K562 (cell line): ENCODE measurements around the gene ACAP2. TPM values are rescaled to one million over a fixed set of nuclear protein-coding genes. Genes with fewer than 3 reads are reported as not detected.

Experiments used
- BRCA1 ChIP-seq, 2 experiments: fragments of 450-650 bp in 1 of 2; sonication (generic) in 1 of 2; formaldehyde crosslinking in 1 of 2; IDR thresholded peaks; 2 replicates each; pipeline versions ENCODE4 v1.5.0 to v1.6.1; 2017 to 2020; ENCODE audit warnings: mild to moderate bottlenecking in 1 of 2, missing genetic modification reagents in 1 of 2
- CGGBP1 ChIP-seq: fragments of 250-450 bp; sonication (Bioruptor Pico); IDR thresholded peaks from 2 replicates; pipeline ENCODE4 v1.9.0; 2021; ENCODE audit warnings: mild to moderate bottlenecking
- CREB1 ChIP-seq, 2 experiments: sonication (generic) in 1 of 2; formaldehyde crosslinking in 1 of 2; IDR thresholded peaks; 2 replicates each; pipeline versions ENCODE4 v1.6.1 to v1.8.0; 2012 to 2022; ENCODE audit warnings: inconsistent platforms in 1 of 2, mild to moderate bottlenecking in 1 of 2, missing genetic modification reagents in 1 of 2, moderate library complexity in 1 of 2
- E2F4 ChIP-seq: sonication (generic); formaldehyde crosslinking; IDR thresholded peaks from 2 replicates; pipeline ENCODE4 v1.8.0; 2022; ENCODE audit warnings: mild to moderate bottlenecking, low read depth, missing genetic modification reagents
- ERF ChIP-seq: fragments of 450-650 bp; formaldehyde crosslinking; IDR thresholded peaks from 2 replicates; pipeline ENCODE4 v1.4.0; 2020; ENCODE audit warnings: mild to moderate bottlenecking, mixed read lengths
- FOXA1 ChIP-seq: fragments of 450-650 bp; IDR thresholded peaks from 2 replicates; pipeline ENCODE4 v1.6.1; 2016; ENCODE audit warnings: mild to moderate bottlenecking, borderline replicate concordance
- FOXM1 ChIP-seq, 2 experiments: fragments of 450-650 bp in 1 of 2; sonication (generic) in 1 of 2; formaldehyde crosslinking in 1 of 2; IDR thresholded peaks; 2 replicates each; pipeline versions ENCODE4 v1.6.1 to v1.9.0; 2017 to 2022; ENCODE audit warnings: low read depth in 2 of 2, mild to moderate bottlenecking in 2 of 2, missing genetic modification reagents in 1 of 2, moderate library complexity in 1 of 2
- HDAC3 ChIP-seq: fragments of 450-650 bp; IDR thresholded peaks from 2 replicates; pipeline ENCODE4 v1.6.1; 2018; ENCODE audit warnings: borderline replicate concordance, mild to moderate bottlenecking, moderate library complexity; ENCODE audit not compliant: partially characterized antibody
- HNRNPL ChIP-seq: fragments of 200-400 bp; formaldehyde crosslinking; IDR thresholded peaks from 2 replicates; pipeline ENCODE4 v1.6.1; 2017; ENCODE audit warnings: low read depth, mild to moderate bottlenecking, low read length
- JUN ChIP-seq, 2 experiments: sonication (generic) in 1 of 2; formaldehyde crosslinking in 1 of 2; IDR thresholded peaks; 2 replicates each; pipeline versions ENCODE4 v1.6.1 to v1.8.0; 2012 to 2022; ENCODE audit warnings: borderline replicate concordance in 2 of 2, mild to moderate bottlenecking in 2 of 2, improper control_type of control experiment in 1 of 2, low read depth in 1 of 2, low read length in 1 of 2, missing genetic modification reagents in 1 of 2
- JUNB ChIP-seq: fragments of 450-650 bp; formaldehyde crosslinking; conservative IDR thresholded peaks from 2 replicates; pipeline ENCODE4 v1.4.0; 2020; ENCODE audit warnings: mild to moderate bottlenecking
- LCOR ChIP-seq: sonication (generic); formaldehyde crosslinking; IDR thresholded peaks from 2 replicates; pipeline ENCODE4 v1.8.0; 2022; ENCODE audit warnings: mild to moderate bottlenecking, missing genetic modification reagents
- MTA1 ChIP-seq: fragments of 450-650 bp; IDR thresholded peaks from 2 replicates; pipeline ENCODE4 v1.6.1; 2017; ENCODE audit warnings: borderline replicate concordance
- NCOA6 ChIP-seq: fragments of 450-650 bp; IDR thresholded peaks from 2 replicates; pipeline ENCODE4 v1.6.1; 2017; ENCODE audit warnings: mild to moderate bottlenecking
- NR4A1 ChIP-seq, 2 experiments: fragments of 250-450 bp in 1 of 2; fragments of 450-650 bp in 1 of 2; sonication (Bioruptor Pico) in 1 of 2; IDR thresholded peaks; 2 replicates each; pipeline versions ENCODE4 v1.4.0 to v1.6.1; 2016 to 2020; ENCODE audit warnings: mild to moderate bottlenecking in 2 of 2, missing compliant biosample characterization in 1 of 2, missing genetic modification characterization in 1 of 2, moderate library complexity in 1 of 2
- PHB2 ChIP-seq: fragments of 450-650 bp; IDR thresholded peaks from 2 replicates; pipeline ENCODE4 v1.6.1; 2017; ENCODE audit warnings: low read depth
- PPARD ChIP-seq: fragments of 250-450 bp; sonication (Bioruptor Pico); IDR thresholded peaks from 2 replicates; pipeline ENCODE4 v1.8.0; 2022; ENCODE audit warnings: inconsistent platforms, mild to moderate bottlenecking, moderate library complexity
- PTBP1 ChIP-seq: fragments of 200-400 bp; formaldehyde crosslinking; IDR thresholded peaks from 2 replicates; pipeline ENCODE4 v1.6.1; 2017; ENCODE audit warnings: low read depth, low read length
- PURB ChIP-seq: sonication (generic); formaldehyde crosslinking; IDR thresholded peaks from 2 replicates; pipeline ENCODE4 v1.9.0; 2021; ENCODE audit warnings: low read depth, mild to moderate bottlenecking, missing genetic modification reagents
- SMC3 ChIP-seq: conservative IDR thresholded peaks from 2 replicates; pipeline ENCODE4 v1.6.1; 2011; ENCODE audit warnings: low read depth, low read length, improper control_type of control experiment; ENCODE audit not compliant: insufficient read depth
- TAF1 ChIP-seq: IDR thresholded peaks from 2 replicates; pipeline ENCODE4 v1.6.1; 2011; ENCODE audit warnings: mild to moderate bottlenecking, low read length, moderate library complexity; ENCODE audit not compliant: insufficient read depth, control insufficient read depth, severe bottlenecking; ENCODE audit errors: extremely low read depth
- U2AF2 ChIP-seq: fragments of 200-400 bp; formaldehyde crosslinking; optimal IDR thresholded peaks from 2 replicates; pipeline ENCODE3; 2017; ENCODE audit warnings: low read depth, mild to moderate bottlenecking, low read length
- XRCC4 ChIP-seq: IDR thresholded peaks from one replicate; pipeline ENCODE4 v1.6.1; 2011; ENCODE audit not compliant: insufficient read depth, insufficient read length; ENCODE audit errors: extremely low read depth
- ZNF165 ChIP-seq: fragments of 250-450 bp; sonication (Bioruptor Pico); IDR thresholded peaks from 2 replicates; pipeline ENCODE4 v1.4.0; 2020; ENCODE audit warnings: borderline replicate concordance
- ZNF24 ChIP-seq: fragments of 450-650 bp; IDR thresholded peaks from 2 replicates; pipeline ENCODE4 v1.6.1; 2016
- ZNF324 ChIP-seq: fragments of 250-450 bp; sonication (Bioruptor Pico); IDR thresholded peaks from 2 replicates; pipeline ENCODE4 v1.4.0; 2020; ENCODE audit warnings: mild to moderate bottlenecking
- polyA plus RNA-seq, 8 experiments: library from polyadenylated mRNA; depleted of rRNA in 4 of 8; stranded (reverse) in 5 of 8; unstranded in 3 of 8; fragments of >200 nt; fragmentation: Nextera tagmentation in 2 of 8; fragmentation: Illumina TruSeq in 1 of 8; extraction: Ambion mirVana in 2 of 8; extraction: Trizol in 1 of 8; gene quantifications; 2 replicates each; pipeline versions ENCODE4 v1.2.1 to v1.2.3, GENCODE V29; 2011 to 2014; ENCODE audit warnings: inconsistent platforms in 1 of 8, missing spikeins in 1 of 8
- total RNA-seq, 7 experiments: library from RNA; depleted of rRNA in 6 of 7; stranded (reverse); fragments of >200 nt in 6 of 7; fragmentation: Illumina TruSeq in 2 of 7; extraction: Trizol in 2 of 7; gene quantifications; 2 replicates each; pipeline versions ENCODE4 v1.2.1 to v1.2.3, GENCODE V29; 2011 to 2021; ENCODE audit warnings: low replicate concordance in 1 of 7
- TF ChIP-seq, protein P1 (sequence below): fragments of 250-450 bp; sonication (Bioruptor Pico); IDR thresholded peaks from 2 replicates; pipeline ENCODE4 v1.8.0; 2021; ENCODE audit warnings: borderline replicate concordance, mild to moderate bottlenecking, moderate library complexity; ENCODE audit not compliant: poor library complexity, severe bottlenecking

The ACAP2 gene
- total and polyA plus RNA-seq, 9 of the 15 experiments (the other 6 are each of a cell fraction or from before 2014, with no cell fraction given), result 10.6 to 52.7 (median 34.4) TPM

GRCh38 chr3:195352895-195353488 is 89.8 kb downstream of the ACAP2 start (continued):
- TF ChIP-seq NCOA6 (no peak), LCOR (peak; percentile 58; the same call in 1 of the 2 replicates), PPARD (no peak), ZNF324 (CRISPR knock-in tag) (no peak), MTA1 (no peak), JUNB (CRISPR knock-in tag) (no peak), XRCC4 (no peak), SMC3 (no peak), ZNF24 (no peak; the same call in 1 of the 2 replicates), BRCA1 (IDR thresholded peaks at IDR 0.05) (no peak), BRCA1 (CRISPR knock-in tag; IDR thresholded peaks at IDR 0.05) (no peak), FOXA1 (no peak), PURB (CRISPR knock-in tag) (no peak), JUN (IDR thresholded peaks at IDR 0.05; ENCODE audit: borderline replicate concordance, low read depth, low read length) (peak; percentile 81; the same call in 1 of the 2 replicates), JUN (CRISPR knock-in tag; IDR thresholded peaks at IDR 0.05; ENCODE audit: borderline replicate concordance) (no peak), FOXM1 (IDR thresholded peaks at IDR 0.05; ENCODE audit: low read depth) (no peak), FOXM1 (CRISPR knock-in tag; IDR thresholded peaks at IDR 0.05; ENCODE audit: low read depth) (no peak), PTBP1 (no peak), U2AF2 (no peak), HNRNPL (no peak), TAF1 (no peak), NR4A1 (CRISPR knock-in tag; IDR thresholded peaks at IDR 0.05) (no peak), NR4A1 (tag; IDR thresholded peaks at IDR 0.05) (peak; percentile 88), ZNF165 (CRISPR knock-in tag) (no peak), CREB1 (IDR thresholded peaks at IDR 0.05) (no peak), CREB1 (CRISPR knock-in tag; IDR thresholded peaks at IDR 0.05) (no peak), PHB2 (no peak), HDAC3 (no peak), CGGBP1 (CRISPR knock-in tag) (no peak), ERF (CRISPR knock-in tag) (no peak), E2F4 (CRISPR knock-in tag) (no peak)
- TF ChIP-seq, protein P1, sequence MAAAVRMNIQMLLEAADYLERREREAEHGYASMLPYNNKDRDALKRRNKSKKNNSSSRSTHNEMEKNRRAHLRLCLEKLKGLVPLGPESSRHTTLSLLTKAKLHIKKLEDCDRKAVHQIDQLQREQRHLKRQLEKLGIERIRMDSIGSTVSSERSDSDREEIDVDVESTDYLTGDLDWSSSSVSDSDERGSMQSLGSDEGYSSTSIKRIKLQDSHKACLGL (CRISPR knock-in tag), result no peak
